HG03159 (cell line): ENCODE measurements around the gene TAC3.
"Not testable (repeated sequence)": the region's sequence is repeated elsewhere in the genome, so short reads cannot be mapped to it uniquely, and the experiment has no call there.

ENCODE experiments used
- ATAC-seq: cut with Tn5 transposase; IDR thresholded peaks from one replicate; pipeline ENCODE4 v1.9.1; 2021; ENCODE audit warnings: mild to moderate bottlenecking, moderate library complexity; ENCODE audit not compliant: unreplicated experiment

TAC3 gene

DNA sequence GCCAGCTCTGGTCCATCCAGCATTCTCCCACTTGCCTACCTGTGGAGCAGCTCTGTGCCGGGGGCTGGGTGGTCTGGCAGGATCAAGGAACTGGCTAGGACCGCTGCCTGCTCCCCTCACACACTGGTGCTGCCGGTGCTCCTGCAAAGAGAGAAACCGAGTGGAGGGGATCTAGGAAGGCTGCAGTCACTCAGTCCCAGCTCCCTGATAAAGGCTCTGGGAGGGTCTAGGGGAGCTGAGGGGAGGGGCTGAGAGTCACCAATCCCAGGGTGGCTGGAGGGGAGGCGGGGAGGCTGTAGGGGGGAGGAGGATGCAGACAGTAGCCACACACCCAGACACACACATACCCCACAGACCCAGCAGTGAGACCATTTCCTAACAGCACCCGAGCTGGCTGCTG lies at the start of gene TAC3:
TSS of gene TAC3 (minus strand) at position 182 of the 400 bp plus-strand sequence. CDS start 732 bp downstream, outside the sequence.
- ATAC-seq, result no peak

DNA sequence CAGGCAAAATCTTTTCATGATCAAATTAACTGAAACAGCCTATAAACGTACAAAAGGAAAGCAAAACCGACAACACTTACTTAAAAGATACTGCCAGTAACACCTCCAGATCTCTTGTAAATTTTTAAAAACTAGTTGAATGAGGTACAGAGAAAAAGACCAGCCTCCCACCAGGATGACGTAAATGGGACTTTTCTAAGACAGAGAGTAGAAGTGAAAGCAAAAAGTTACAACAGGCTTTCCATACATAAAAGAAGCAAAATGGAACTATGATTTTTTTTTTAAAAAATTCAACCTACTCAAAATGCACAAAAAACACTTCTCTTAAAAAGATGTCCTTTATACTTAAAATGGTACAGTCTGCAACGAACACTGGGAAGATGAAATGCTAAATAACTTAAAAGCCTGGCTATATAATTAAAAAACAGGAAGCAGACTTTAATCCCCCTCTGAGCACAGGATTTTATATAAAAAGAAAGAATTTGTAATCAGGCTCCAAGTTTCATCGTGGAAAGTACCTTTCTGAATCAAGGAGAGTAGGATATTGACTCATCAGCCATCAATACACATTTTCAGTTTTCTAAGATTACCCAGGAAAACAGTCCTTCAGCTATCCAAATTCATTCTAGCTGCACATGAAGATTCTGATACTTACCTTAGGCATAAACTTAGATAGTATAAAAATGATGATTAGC lies 47.8 kb upstream of the TAC3 start:
- peak; percentile 77 for ATAC-seq

- peak; percentile 60 for ATAC-seq
Observed at GRCh38 chr12:57058454-57058853, 42.1 kb upstream of the TAC3 start.

GRCh38 chr12:57057067-57057751 lies 40.9 kb upstream of the TAC3 start:
- no peak for ATAC-seq

DNA sequence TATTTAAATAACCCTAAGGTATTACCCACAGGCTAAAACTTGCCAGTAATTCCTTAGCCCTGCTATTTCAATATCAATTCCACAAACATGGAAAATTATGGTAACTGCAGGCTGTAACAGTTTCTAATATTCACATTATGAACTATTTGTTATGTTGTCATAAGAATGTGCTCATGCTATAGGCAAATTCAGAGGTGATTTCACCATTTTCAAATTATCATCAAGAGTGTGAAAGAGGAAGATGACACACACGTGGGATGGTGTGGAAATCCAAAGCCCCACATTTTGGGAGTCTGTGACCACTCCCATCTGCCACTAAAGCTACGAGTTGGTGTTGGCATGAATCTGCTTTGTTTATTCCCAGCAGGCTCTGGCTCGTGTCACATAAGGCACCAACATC lies 39.5 kb upstream of the TAC3 start:
- ATAC-seq, result no peak

- not testable (repeated sequence) for ATAC-seq
Observed at GRCh38 chr12:57053901-57054300, 37.6 kb upstream of the TAC3 start.

GRCh38 chr12:57053146-57053545 lies 36.8 kb upstream of the TAC3 start:
- not testable (repeated sequence) for ATAC-seq

- no peak for ATAC-seq
Observed at GRCh38 chr12:57051011-57051410, 34.7 kb upstream of the TAC3 start.

DNA sequence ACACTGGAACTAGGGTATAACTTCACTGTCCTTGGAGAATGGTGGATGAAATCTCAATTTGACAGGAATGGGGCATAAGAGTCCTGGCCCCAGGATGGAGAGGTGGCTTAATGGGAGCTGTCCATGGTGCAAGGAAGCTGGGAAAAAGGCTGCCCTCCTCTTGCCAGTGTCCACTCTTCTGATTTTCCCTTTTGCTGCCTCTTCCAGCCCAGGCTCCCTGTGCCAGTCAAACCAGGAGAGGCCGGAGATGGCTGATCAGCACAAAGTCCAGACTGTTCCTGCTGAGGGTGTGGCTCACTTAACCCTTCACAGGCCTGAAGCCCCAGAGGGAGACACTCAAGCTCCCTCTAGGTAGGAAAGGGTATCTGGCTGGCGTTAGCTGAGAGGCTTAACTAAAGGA lies 33.6 kb upstream of the TAC3 start, which contains the start of gene MYO1A:
TSS of gene MYO1A (minus strand) at position 240 of the 400 bp plus-strand sequence. CDS start 1,806 bp downstream, outside the sequence.
- no peak for ATAC-seq

GRCh38 chr12:57049119-57049446 lies 32.8 kb upstream of the TAC3 start:
- no peak for ATAC-seq

DNA sequence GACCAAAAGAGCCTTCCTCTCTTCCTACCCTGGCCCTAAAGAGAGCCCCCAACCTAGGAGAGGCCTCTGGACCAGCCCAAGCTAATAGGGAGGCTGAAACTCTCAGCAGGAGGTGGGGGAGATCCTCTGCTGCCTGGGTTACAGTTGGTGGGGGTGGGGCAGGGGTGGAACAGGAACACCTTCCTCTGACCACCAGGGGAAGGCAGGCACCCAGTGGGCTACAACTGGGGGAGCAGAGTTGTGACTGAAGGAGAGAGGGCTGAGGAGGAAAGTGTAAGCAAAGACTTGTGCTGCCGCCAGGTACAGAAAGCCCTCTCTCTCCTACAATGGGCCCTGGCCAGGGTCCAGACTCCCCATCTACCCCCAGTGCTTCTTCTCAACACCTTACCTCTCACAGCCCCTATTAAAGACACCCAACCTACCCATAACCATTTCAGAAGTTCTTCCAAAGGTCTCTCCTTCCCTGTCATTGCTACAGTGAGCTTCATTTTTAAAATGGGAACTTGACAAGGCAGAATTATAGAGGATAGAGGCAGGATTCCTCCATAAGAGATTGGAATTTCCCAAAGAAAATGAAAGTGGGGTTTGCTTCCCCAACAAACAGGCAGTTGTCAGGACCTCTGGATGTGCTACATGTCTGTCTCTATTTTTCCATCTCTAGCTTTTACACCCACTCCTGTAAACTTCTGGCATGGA lies 32.2 kb upstream of the TAC3 start:
- no peak for ATAC-seq

DNA sequence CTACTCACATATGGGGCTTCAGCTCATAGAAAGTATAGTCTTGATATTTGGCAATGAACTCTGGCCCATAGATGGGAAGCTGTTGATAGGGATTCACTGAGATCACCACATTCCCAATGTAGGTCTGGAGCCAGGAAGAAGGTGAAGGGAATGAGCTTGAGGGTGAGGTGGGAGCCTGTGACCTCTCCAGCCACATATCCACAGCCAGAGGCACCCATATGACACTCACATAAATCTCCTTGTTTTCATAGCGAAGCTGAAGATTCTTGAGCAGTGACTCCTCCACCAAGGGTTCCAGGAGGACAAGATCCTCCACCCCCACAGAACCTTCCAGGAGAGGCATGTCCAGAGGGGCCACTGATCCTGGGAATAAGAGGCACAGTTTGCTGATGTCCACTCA lies 31.7 kb upstream of the TAC3 start:
- ATAC-seq, result no peak

DNA sequence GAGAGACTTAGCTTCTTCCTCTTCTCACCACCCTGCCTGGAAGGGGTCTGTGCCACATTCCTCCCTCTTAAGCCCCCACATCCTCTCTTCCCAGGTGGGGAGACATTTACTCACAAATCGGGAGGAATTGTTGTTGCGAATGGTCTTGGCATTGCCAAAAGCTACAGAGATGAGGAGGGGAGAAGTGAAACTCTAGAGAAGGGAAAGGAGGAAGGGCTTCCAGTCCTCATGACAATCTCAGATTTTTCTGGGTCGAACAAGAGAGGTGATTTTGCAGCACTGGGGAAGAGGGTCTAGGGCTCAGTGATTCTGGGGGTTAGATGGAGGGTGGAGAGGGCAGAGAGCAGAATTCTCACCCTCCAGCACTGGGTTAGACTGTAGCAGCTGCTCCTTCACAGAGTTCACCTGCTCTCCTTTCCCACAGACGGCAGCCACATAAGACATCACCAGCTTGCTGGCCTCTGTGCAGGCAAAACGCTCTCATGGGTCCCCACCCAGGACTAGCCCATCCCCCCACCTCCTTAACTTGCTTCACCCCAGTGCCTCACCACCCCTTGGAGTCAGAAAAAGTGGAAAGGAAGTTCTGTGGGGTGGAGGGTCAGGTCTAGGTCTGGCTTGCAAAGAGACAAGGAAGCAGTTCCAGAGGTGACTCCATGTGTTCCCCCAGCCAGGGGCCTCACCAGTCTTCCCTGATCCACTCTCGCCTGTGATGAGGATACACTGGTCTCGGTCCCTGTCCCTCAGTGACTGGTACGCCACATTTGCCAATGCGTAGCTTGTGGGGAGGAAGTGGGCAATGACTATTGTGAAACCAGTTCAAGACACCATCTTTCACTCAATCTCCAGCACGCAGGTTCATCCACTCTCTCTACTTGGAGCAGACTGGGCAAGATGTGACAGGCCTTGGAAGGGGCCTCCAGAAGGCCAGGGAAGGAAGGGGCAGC lies 30.9 kb upstream of the TAC3 start:
- ATAC-seq, result no peak

- no peak for ATAC-seq
Observed at GRCh38 chr12:57046086-57046791, 29.9 kb upstream of the TAC3 start.

GRCh38 chr12:57044889-57045288 lies 28.6 kb upstream of the TAC3 start:
- no peak for ATAC-seq

GRCh38 chr12:57044468-57044867 lies 28.1 kb upstream of the TAC3 start:
- ATAC-seq, result no peak

- no peak for ATAC-seq
Observed at GRCh38 chr12:57042695-57043094, 26.4 kb upstream of the TAC3 start.

DNA sequence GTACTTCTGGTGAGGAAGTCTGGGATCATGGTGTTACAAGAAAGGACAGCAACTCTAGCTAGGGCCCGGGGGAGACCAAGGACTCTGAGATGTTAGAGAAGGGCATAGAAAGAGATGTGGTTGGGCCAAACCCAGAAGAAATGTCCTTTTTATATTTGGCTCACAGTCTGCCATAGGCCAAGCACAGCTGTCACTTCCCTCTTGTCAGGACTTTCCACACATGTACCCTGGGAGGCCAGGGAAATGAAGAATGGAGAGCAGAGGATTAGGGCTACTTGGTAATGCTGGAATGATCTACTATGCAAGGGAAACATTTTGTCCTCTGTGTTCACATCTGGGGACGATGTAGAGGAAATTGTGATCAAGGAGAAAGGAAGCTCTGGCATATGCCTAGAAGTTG lies 24.4 kb upstream of the TAC3 start:
- ATAC-seq, result no peak

DNA sequence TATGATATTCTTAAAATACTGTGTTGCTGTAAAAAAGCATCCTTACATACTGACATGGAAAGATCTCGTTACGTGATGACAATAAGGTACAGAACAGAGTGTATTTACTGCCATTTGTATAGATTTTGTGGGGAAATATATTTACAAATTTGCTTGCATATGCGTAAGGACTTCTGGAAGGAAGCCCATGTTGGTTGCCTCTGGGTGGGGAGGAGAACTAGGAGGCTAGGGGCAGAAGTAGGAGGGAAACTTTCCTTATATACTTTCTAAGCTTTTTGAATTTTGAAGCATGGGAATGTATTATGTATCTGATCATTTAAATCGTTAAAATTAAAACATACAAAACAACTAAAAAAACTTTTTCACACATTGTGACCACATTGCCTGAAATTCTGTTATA lies 23.9 kb upstream of the TAC3 start:
- ATAC-seq, result no peak
